ENCODE data around the gene MACROH2A1.

MACROH2A1 gene

DNA sequence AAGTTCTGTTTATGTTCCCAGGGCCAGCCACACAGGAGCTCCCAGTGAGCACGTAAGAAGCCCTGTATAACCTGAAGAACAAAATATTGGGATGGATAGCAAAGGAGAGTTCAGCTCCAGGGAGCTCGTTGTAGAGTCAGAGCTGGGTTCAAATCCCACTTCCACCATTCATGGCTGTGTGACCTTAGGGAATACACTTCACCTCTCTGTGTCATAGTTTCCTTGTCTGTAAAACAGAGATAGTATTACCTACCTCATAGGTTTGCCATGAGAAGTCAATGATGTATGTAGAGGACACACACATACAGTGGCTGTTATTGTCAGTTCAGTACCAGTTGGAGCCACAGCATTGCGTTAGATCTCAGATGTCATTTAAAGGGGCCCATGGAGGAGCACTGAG is 67.4 kb downstream of the MACROH2A1 start:
- DNase-seq (ENCODE audit: low read depth): no peak

DNA sequence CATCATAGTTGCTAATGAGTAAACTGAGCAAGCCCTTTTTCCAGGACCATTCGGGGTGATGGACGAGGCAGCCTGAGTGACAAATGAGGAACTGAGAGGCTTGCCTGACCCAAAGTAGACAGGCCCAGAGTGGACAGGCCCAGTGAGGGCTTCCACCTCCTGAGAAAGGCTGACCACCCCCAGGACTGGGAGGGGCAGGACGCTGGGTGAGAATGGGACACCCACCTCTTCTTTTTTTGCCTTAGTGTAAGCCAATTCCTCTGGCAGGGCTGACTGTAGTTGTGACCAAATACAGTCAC is 68.3 kb downstream of the MACROH2A1 start:
- no peak for DNase-seq (ENCODE audit: low read depth)

DNA sequence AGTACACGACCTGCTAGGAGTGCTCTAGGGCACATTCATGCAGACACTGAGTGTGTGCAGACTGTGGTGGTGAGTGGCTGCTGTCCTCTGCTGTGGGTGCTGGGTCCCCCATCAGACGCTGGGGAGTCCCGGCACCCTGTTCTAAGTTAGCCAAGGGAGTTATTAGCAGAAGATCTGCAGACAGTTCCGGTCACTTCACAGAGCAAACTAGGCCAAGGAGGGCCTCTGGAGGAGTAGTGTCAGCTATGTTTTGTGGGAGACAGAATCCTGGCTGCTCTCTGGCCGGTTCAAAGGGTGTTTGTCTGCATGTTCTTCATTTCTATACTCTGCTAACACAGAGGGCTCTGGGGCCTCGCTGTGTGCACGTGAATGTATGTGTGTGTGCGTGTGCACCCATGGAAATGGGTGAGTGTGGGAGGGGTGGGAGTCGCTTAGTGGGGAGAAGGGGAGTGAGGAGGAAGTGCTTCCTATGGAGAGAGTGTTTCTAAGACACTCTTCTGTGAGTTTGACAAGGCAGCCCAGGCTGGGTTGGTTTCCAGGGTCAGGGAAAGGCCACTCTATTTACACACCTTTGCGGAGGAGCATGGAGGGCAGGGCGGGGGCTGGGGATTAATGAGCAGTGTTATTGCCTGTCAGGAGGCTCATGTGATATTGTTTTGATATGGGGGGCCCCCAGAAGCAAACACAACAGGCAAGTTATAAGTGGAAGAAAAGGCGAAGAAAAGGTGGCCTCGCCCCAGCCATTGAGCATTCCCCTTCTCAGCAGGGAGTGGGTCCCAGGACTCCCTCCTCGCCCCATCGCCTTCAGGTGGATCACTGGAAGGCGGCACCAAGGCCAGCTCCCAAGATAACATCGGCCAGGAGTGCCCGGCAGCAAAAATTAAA is 68.9 kb downstream of the MACROH2A1 start:
- no peak for DNase-seq (ENCODE audit: low read depth)

DNA sequence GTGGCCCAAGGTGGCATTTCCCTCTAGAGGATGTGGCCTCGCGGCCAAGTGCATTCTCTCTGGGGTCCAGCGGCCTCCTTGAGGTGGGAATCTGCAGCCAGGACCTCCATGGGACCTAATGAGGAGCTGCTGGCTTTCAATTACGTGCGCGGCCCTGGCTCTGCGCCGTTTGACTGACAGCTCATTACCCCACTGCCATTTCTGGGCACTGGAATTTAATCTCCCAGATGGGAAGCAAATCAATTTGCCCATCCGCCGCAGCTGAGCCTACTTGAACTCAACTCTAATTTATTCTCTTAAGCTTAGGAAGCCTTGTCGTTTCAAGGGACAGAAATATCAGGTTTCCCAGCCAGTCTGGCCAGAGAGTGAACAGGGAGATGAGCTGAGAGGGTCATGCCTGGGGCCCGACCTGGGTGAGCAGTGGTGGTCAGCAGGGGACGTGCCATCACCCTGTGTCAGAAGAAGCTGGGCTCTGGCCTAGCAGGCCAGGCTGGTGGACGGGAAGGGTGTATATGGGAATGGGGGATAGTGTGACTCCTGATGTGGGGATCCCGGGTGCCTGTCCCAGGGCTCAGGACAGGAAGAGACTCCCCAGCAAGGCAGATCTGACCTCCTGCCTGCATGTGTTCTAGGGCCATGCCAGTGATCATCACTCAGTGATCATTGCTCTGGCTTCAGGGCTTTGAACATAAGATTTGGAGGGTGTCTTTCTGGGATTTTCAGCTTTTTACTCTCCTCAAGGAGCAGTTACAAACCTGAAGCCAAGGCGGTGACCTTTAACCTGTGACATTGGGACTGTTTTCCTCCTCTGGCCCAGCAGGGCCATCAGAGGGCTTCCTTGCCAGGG is 69.7 kb downstream of the MACROH2A1 start:
- DNase-seq (ENCODE audit: low read depth): no peak

DNA sequence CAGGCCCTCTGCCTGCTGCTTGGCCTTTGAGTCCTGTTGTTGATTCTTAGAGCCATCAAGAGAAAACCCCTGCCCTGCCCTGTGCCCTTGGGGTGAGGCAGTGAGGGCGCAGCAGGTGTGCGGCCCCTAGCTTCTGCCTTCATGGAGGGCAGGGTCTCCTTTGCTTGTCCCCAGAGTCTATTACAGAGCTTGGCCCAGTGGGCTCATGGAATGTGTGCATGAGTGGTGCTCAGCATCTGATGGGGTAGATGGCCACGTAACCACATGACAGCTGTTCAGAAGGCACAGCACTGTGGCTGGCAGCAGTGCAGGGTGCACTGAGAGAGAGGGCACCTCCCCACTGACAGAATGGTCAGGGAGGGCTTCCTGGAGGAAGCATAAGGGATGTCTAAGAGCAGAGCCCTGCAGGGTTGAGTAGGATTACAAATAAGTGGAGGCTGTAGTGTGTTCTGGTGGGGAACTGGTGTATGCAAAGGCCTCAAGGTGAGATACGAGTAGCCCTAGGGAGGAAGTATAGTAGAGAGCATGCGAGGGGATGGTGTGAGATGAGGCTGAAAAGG is 70.8 kb downstream of the MACROH2A1 start:
- DNase-seq (ENCODE audit: low read depth): no peak

DNA sequence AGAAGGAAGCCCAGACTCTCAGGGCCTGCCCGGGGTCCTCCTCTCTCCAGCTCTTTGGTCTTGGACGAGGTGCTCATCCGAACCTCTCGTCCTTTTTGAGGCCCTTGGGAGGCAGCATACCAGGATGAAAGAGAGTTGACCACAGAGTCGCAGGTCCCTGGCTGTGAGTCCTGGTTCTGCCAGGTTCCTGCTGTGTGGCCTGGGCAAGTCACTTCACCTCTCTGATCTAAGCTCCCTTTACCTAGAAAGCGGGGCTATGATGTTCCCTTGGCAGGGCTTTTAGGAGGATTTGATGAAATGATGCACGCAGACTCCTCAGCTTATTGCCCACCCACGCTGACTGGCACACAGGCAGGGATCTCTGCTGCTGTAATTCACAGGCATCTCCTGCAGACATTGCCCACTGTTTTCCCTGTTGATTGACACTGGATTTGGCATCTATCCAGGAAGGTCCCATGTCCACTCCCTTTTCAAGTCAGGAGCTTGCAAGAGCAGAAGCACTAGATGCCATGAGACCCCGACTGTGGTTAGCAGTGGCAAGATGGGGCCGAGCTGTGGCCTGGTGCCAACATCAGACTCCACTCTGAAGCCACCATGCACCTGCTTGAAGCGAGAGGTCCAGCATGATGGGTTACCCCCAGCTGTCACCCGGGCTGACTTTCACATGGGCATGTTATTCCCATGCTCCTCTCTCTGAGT is 71.5 kb downstream of the MACROH2A1 start:
- DNase-seq (ENCODE audit: low read depth): no peak

DNA sequence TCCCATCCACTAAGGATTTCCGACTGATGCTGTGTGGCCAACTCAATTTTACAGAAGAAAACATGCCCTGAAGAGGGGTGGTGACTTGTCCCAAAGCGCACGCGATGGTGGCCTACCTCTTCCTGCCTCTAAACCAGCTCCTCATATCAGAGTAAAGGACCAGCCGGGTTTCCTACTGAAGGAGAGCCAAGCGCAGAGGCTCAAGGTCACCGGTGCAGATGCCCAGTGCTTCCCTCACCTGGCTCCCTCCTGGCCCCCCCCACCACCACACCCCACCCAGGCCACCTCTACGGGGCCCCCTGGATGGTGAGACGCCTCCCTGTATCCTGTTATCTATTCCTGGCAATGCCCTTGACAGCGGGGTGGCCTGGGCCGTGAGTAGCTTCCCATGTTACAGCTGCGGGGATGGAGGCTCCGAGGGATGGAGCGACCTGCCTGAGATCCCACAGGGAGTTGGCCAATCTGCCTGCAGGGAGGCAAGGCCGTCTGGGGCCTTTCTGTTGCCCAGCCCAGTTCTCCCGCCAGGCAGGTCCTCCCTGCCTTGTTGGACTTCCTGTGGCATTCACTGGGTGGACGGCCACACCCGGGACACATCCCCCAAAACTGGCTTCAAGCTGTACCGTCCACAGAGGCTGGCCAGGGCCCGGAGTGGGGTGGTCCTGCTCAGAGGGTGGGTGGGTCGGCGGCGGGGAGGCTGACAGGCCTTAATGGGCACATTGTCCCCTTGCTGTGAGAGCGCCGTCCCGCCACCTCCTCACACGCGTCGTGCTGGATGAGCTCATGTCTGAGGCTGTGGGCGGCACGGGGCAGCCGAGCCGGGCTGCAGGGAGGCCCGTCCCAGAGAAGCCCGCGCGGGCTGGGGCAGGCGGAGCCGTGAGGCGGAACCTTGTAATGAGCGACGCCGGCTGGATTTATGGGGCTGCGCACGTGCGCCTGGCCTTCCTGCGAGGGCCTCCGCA is 72.5 kb downstream of the MACROH2A1 start:
- no peak for DNase-seq (ENCODE audit: low read depth)

DNA sequence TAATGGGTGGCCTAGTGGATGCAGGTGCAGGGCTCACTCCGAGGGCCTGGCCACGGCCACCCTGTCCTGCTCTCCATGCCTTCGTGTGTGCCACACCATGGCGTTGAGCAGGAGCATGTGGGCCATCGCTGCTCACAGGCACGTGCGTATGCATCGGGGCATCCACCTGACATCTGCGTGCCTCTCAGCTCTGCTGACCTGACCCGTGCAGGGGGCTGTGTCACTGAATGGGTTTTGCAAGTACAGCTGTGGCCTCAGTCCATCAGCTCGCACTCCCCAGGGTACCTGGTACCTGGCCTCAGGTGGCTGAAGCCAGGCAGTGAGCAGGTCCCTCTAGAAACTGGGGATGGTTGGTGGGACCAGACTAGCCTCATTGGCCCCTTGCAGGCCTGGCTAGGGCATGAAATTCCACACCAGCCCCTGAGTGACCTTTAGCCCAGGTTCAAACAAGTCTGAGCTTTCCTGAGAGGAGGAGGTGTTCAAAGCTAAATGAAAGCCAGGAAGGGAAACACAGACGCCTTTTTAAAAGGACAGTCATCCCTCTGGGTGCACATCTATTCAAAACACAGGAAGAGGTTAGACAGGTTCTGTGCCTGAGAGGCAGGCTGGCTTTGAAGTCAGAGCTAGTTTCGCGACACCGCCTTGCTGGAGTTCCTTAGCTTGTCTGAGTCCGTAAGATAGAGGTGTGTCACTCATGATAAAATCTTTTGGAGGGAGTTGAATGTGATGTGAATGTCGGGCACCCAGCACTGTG is 74.0 kb downstream of the MACROH2A1 start:
- no peak for DNase-seq (ENCODE audit: low read depth)

DNA sequence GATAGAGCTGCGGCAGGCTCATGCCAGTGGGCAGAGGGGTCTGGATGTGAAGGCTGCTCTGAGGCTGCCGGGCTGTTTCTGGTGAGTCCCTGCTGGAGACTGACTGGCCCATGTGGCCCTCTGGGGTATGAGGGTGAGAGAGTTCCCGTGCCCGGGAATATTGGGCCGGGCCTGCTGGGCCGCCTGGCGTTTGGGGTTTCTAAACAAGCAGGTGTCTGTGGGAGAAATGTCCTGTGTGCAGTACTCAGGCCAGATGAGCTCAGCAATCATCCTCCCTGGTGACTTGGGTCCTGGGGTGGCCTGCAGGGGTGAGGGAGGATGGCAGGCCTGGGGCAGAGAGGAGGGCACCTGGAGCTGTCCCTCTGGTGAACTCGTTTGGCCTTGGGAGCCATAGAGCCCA is 74.9 kb downstream of the MACROH2A1 start:
- DNase-seq (ENCODE audit: low read depth): no peak

DNA sequence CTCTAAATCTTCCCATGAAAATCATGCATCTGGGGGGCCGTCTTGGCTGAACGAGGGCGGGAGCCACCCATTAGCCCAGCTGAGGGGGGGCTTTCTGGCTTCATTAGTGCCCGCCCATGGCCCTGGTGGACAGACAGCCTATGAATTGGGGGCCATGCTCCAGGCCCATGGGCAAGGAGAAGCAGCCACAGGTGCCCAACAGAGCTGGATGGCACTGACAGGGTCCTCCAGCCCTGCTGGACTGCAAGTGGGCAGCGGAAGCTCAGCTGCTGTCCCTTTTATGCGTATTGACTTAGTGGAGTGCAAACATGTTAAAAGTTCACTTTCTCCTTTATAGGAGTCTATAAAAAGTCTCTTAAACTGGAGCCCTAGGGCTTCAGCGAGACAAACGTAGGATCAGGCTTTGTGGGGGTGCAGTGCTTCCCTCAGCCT is 75.3 kb downstream of the MACROH2A1 start:
- DNase-seq (ENCODE audit: low read depth): no peak

DNA sequence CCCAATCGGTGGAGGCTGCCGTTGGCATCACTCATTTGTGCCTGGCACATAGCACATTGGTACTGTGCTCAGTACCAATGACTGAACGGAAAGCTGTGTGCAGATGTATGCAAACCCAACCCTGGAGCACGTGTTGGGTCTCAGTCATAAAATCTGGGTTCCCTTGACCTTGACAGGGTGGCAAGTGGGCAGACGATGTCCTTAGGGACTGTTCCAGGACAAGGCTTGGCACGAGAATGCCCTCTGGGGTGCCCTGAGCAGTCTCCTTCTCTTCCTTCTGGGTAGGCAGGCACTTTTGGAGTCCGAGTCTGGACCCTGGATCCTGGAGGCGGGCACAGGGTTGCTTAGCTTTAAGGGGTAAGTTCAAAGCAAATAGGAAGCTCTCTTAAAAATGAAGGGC is 75.8 kb downstream of the MACROH2A1 start:
- no peak for DNase-seq (ENCODE audit: low read depth)

DNA sequence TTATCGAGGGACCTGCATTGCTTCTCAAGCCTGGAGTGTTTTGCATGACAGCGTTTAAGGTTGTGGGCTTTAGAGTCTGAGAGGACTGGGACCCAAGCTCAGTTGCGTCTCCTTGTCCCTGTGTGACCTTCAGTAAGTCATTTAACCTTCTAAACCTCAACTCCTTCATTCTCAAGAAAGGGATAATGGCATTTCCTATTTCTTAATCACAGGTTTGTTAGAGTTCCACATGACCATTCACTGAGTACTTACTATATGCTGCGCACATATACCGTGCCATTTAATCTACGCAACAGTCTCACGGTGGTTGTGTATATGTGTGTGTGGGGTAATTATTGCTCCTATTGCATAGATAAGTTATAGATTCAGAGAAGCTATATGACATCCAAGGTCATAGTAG is 76.3 kb downstream of the MACROH2A1 start:
- no peak for DNase-seq (ENCODE audit: low read depth)

DNA sequence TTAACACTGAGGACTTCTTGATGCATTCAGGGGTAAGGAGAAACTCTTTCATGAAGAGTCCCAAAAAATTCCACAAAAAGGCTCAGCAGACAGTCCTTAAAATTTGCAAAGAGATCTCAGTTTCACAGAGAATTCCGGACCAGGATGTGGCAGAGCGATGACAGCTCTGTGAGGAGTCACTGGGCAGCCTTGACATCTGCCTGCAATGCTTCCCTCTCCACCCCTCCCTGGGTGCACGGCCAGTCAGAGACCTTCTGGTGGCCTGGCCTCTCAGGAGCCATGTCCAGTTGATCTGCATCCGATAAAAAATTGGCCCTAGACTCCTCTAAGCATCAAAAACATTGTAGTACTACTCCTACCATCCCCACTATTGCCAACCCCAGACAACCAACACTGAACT is 76.8 kb downstream of the MACROH2A1 start:
- DNase-seq (ENCODE audit: low read depth): no peak

DNA sequence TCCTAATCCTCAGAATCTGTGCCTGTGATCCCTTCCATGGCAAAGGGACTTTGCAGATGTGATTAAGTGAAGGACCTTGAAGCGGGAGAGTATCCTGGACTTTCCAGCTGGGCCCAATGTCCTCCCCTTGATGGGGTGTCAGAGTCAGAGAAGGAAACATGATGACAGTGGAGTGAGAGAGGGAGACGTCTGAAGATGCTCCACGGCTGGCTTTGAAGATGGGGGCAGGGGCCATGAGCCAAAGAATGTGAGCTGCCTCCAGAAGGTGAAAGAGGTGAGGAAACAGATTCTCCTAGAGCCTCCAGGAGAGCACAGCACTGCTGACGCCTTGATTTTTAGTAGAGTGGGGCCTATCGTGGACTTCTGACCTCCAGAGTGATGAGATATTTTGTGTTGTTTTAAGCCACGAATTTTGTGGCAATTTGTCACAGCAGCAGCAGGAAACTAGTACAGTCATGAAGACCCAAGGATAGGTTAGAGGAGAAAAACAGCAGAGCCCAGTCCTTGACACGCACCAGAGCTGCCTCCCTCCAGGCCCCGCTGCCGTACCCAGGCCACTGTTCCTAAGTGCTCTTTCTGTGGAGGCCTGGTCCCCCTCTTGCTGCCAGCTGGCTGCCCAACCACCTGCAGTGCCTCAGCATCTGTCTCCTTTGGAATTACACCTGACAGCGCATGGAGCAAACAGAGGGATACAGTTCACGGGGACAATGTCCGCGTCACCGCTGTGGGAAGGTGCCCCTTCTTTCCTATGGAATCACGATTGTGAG is 78.1 kb downstream of the MACROH2A1 start:
- DNase-seq (ENCODE audit: low read depth): no peak

DNA sequence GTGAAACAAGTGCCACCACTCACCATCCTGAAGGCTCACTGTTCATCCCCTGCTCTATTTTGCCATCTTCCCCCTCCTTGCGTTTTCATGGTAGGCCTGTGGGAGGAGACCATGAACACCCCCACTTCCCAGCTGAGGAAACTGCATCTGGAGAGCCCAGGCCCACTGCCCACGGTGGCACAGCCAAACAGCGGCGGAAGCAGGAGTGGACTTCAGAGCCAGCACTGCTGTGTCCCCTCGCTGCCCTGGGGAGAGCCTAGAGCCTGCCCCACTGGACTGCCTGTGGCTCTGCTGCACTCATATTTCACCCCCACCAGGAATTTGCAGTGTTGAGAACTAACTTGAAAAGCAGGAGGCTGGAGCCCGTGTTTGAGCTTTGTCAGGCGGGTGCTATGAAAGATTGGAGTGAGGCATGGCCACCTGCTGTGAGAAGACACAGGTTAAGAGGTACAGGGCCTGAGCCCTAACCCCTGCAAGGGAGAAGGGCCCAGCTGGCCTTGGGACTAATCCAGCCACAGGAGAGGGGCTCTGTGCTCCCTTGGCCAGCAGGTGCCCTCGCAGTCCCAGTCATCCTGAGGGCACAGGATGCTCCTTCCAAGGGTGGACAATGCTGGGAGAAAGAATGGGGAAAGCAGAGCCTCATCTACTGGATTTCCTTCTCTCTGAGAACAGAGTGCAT is 79.0 kb downstream of the MACROH2A1 start:
- no peak for DNase-seq (ENCODE audit: low read depth)

DNA sequence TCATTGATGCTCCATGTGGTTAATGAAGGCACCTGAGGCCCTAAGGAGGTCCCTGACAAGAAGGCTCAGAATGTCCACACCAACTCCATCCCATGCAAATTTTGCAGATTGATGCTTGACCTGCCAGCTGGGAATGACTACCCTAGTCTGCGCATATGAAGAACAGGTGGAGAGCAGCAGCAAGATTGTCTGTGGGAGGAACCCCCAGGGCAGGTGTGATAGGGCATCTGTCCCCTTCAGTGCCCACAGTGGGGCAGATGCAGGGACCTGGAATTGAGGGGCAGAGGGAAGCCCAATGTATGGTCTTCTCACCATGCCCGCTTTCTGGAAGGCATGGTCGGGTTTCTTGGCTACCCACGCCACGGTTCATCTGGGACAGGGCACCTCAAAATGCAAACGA is 79.6 kb downstream of the MACROH2A1 start:
- DNase-seq (ENCODE audit: low read depth): no peak

DNA sequence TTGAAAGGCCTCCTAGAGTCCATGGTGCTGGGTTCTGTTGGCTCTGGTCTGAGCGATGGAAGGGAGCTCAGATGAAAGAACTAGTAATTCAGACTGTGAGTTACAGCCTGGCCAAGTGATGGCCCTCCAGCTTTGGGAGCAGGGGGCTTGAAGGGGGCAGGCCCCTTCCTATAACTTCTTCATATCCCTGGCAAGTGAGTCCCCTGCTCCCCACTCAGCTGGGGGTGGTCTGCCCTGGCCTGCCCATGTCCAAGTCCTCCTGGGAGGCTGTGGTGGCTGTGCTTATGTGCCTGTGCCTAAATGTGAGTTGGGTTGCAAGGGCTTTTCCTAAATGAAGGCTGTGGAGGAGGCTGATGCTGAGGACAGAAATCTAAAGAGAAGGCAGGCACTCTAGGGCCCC is 80.1 kb downstream of the MACROH2A1 start:
- DNase-seq (ENCODE audit: low read depth): no peak

DNA sequence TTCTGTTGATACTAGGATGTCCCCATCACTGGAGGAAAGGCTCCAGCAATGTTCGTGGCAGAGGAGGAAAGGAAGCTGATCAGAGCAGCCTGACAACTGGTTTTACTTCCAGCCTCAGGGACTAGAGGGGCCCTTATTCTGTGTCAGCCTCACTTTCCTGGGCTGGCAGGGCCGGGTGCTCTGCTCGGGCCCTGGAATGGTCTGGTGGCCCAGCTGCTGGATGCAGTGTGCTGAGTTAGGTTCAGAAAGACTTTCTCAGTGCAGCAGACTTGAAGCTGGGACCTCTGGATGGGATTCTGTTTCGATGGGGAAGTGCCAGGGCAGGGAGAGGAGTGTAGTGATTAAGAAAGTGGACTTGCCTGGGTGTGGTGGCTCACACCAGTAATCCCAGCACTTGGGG is 81.0 kb downstream of the MACROH2A1 start:
- DNase-seq (ENCODE audit: low read depth): no peak

DNA sequence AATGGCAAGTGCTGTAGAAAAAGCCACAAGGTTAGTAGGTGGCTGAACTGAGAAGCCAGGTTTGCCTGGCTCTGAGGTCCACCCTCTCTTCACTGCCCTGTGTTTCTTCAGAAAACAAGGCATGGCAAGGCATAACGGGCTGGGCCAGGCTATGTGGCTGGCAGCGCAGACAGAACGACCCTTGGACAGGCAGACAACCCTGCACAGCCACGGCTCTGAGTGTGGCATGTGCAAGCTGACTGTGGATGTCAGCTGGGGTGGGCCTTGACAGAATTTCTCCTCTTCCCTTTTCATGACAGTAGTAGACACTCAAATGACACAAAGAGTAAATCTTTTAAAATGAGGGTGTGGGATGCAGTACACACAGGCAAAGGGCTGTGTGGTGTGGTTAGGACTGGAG is 81.7 kb downstream of the MACROH2A1 start:
- no peak for DNase-seq (ENCODE audit: low read depth)
